Testis (tissue), 3 donors: ENCODE results near the gene WDFY4. TPM values are rescaled to one million over a fixed set of nuclear protein-coding genes. Genes with fewer than 3 reads are reported as not detected.

Experiments
- DNase-seq: peaks from one replicate; pipeline ENCODE4 v3.0.0-alpha.2; 2019
- H3K27ac ChIP-seq, 2 donors: fragments of 200-600 bp; sonication (generic); one replicate each; pipeline ENCODE4 v1.5.1; 2019
- H3K27me3 ChIP-seq: fragments of 200-600 bp; sonication (generic); one replicate; pipeline ENCODE4 v1.5.1; 2019
- H3K36me3 ChIP-seq: fragments of 200-600 bp; sonication (generic); one replicate; pipeline ENCODE4 v1.5.1; 2017; ENCODE audit warnings: low read depth; ENCODE audit errors: missing control alignments
- H3K4me1 ChIP-seq: fragments of 200-600 bp; sonication (generic); one replicate; pipeline ENCODE4 v1.5.1; 2019
- H3K4me3 ChIP-seq, 2 donors: fragments of 200-600 bp; sonication (generic); one replicate each; pipeline ENCODE4 v1.5.1; 2017 to 2019
- H3K9me3 ChIP-seq: fragments of 200-600 bp; sonication (generic); one replicate; pipeline ENCODE4 v1.5.1; 2017
- POLR2A ChIP-seq: fragments of 450-650 bp; IDR thresholded peaks from one replicate; pipeline ENCODE4 v1.6.1; 2017; ENCODE audit warnings: antibody characterized with exemption, mild to moderate bottlenecking, moderate library complexity
- WGBS, 2 donors: methylation state at CpG; one replicate each; pipeline ENCODE4 v1.1.5; 2018; 5-methylcytosine and 5-hydroxymethylcytosine counted together
- intact Hi-C: fragments of 100-400 bp; cut with DNase I; formaldehyde crosslinking; loops from one replicate; pipeline ENCODE4 v1.15.1; 2023; ENCODE audit warnings: low total_unique reads
- polyA plus RNA-seq: library from polyadenylated mRNA; stranded (reverse); fragments of 350-450 nt; fragmentation: Illumina TruSeq; extraction: RNeasy Lipid Tissue Mini Kit (QIAGEN cat#74804); gene quantifications from one replicate; pipeline ENCODE4 v1.2.3, GENCODE V29; 2014; ENCODE audit warnings: low read depth, low replicate concordance; ENCODE audit not compliant: insufficient read depth
- total RNA-seq, 2 donors: library from RNA; depleted of rRNA; stranded (reverse); fragments of >200 nt; gene quantifications; one replicate each; pipeline ENCODE4 v1.2.3, GENCODE V29; 2016
- TF ChIP-seq, protein P1 (sequence below), 3 experiments: fragments of 450-650 bp in 2 of 3; fragments of 200-600 bp in 1 of 3; sonication (generic) in 1 of 3; IDR thresholded peaks; one replicate each; pipeline ENCODE4 v1.5.1; 2016 to 2019; ENCODE audit warnings: antibody characterized with exemption in 3 of 3, mild to moderate bottlenecking in 2 of 3, moderate library complexity in 1 of 3

Gene WDFY4
- total and polyA plus RNA-seq, 3 donors from 2014 or later, result 10.2 to 21.5 (median 18.4) TPM

DNA sequence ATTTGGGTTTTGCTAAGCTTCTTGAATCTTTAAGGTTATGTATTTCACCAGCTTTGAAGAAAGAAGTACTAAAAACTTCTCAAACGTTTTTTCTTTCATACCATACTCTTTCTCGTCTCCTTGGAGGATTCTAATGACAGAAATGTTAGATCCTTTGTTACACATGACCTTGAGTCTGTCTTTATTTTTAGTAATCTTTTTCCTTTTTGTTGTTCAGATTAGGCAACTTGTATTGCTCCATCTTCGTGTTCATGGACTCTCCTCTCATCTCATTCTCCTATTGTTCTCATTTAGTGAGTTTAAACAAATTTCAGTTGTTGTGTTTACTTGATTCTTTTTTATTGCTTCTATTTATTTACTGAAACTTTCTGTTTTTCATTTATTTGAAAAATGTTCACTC lies 73.7 kb downstream of the WDFY4 start:
- Histone ChIP-seq H3K27ac (no peak overlapping the region), H3K27me3 (no peaks in the 10 kb centered on the region), H3K4me3 (no peak overlapping the region), H3K36me3 (no peaks in the 10 kb centered on the region), H3K4me1 (no peaks in the 10 kb centered on the region), H3K9me3 (no peaks in the 10 kb centered on the region)
- no peak for DNase-seq
- intact Hi-C loops, result no loop called here
- no peak for TF ChIP-seq POLR2A
- TF ChIP-seq, protein P1, sequence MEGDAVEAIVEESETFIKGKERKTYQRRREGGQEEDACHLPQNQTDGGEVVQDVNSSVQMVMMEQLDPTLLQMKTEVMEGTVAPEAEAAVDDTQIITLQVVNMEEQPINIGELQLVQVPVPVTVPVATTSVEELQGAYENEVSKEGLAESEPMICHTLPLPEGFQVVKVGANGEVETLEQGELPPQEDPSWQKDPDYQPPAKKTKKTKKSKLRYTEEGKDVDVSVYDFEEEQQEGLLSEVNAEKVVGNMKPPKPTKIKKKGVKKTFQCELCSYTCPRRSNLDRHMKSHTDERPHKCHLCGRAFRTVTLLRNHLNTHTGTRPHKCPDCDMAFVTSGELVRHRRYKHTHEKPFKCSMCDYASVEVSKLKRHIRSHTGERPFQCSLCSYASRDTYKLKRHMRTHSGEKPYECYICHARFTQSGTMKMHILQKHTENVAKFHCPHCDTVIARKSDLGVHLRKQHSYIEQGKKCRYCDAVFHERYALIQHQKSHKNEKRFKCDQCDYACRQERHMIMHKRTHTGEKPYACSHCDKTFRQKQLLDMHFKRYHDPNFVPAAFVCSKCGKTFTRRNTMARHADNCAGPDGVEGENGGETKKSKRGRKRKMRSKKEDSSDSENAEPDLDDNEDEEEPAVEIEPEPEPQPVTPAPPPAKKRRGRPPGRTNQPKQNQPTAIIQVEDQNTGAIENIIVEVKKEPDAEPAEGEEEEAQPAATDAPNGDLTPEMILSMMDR (IDR thresholded peaks at IDR 0.05), result no peak
- WGBS, 2 donors, result 22 to 32% methylated on average over 3 of the region's 3 CpGs

DNA sequence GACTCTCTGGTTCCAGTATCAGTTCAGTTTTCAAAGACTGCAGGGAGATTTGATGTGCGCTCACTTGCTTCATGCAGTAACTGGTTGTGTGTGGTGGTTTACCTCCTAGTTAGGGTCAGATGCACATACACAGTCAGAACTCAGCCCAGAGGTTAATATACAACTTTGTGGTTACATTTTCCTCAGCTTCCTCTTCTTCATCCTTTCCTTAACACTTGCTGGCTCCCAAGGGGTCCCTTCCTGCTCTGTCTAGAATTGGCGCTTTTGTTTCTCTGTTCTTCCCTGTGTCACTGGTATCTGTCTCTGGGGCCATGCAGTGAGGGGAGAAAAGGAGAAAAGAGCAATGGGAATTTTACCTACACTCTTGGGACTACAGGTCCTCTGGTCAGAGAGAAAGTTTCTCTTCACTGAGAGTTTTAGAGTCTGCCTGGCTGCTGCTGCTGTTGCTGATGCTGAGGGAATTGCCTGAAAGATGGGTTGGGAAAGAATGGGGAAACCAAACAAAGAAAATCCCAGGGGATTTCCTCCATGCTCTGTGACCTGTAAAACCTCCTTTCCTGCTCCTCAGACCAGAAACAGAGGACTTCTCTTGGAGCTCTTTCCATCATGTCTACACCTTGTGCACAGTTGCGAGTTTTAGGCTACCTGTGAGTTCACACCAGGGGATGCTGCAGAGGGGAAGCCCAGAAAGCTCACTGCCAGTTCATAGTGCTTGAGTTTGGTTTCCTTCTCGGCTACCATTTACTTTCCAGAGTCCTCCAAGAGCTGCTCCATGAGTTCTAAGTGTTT lies 74.6 kb downstream of the WDFY4 start:
- intact Hi-C loops, result no loop called here
- Histone ChIP-seq H3K4me3 (no peak overlapping the region), H3K27me3 (no peaks in the 10 kb centered on the region), H3K36me3 (no peaks in the 10 kb centered on the region), H3K9me3 (no peaks in the 10 kb centered on the region), H3K27ac (no peak overlapping the region), H3K4me1 (no peaks in the 10 kb centered on the region)
- WGBS, 2 donors, result 88 to 96% methylated on average over 4 of the region's 4 CpGs
- no peak for DNase-seq
- no peak for TF ChIP-seq POLR2A
- TF ChIP-seq, protein P1 (IDR thresholded peaks at IDR 0.05), result no peak

GRCh38 chr10:48760983-48761382 lies 76.3 kb downstream of the WDFY4 start:
- Histone ChIP-seq H3K27me3 (no peaks in the 10 kb centered on the region), H3K27ac (no peak overlapping the region), H3K9me3 (no peaks in the 10 kb centered on the region), H3K36me3 (no peaks in the 10 kb centered on the region), H3K4me1 (no peaks in the 10 kb centered on the region), H3K4me3 (no peak overlapping the region)
- DNase-seq, result no peak
- intact Hi-C loops, result no loop called here
- TF ChIP-seq, protein P1 (IDR thresholded peaks at IDR 0.05), result no peak
- TF ChIP-seq POLR2A, result no peak
- 83% methylated on average over 5 of the region's 5 CpGs for WGBS, 2 donors

DNA sequence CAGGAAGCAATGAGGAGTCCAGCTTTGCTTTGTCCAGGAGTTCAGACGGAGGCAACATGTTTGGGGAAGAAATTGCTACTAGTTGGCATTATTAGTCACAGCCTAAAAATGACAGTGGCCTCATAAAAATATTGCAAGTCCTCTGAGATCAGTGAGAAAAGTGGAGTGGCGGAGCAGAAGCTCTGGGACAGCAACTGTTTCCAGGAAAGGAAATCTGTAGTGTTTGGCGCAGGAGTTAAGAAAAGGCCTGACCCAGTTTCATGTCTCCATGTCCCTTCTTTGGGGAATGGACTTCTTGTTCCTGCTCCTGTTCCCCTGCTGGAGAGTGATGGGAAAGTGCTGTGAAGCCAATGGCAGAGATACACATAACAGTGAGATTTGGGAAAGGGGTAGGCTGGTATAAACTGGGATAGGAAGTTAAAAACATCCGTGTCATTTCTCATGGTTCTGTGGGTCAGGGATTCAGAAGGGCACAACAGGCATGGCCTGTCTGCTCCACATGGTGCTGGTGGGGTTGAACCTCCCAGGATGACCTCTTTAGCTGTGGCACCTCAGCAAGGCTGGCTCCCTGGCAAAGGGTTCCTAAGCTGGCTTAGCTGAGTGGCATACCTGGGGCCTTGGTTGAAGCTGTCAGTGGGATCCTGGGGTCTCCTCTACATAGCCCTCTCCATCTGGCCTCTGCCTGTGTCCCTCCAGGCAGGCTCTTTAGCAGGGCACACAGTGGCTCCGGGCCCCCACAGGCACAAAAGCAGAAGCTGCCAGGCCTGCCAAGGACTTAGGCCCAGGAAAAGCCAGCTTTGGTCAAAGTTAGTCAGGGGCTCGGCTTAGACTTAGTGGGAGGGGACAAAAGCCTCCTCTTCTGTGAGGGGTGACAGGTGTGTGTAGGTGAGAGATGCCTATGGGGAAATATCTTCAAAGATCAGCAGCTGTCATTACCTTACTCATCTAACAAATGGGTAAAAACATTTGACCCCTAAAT lies 77.7 kb downstream of the WDFY4 start:
- 91 to 93% methylated on average over 5 to 6 of the region's 6 CpGs for WGBS, 2 donors
- DNase-seq, result no peak

More for the DNA sequence above, 77.7 kb downstream of the WDFY4 start:
- intact Hi-C loops, result no loop called here
- no peaks in the 10 kb centered on the region for H3K9me3 ChIP-seq
- no peak for TF ChIP-seq POLR2A
- TF ChIP-seq, protein P1 (IDR thresholded peaks at IDR 0.05), result no peak
- H3K27me3 ChIP-seq, result no peaks in the 10 kb centered on the region
- H3K4me1 ChIP-seq, result no peaks in the 10 kb centered on the region
- no peak overlapping the region for H3K27ac ChIP-seq
- H3K36me3 ChIP-seq, result no peaks in the 10 kb centered on the region
- no peak overlapping the region for H3K4me3 ChIP-seq
